Measurements from ENCODE around the gene PDS5A.

Gene PDS5A

GRCh38 chr4:39977489-39978377 lies at the start of gene PDS5A (continued):
- TF ChIP-seq ZXDB (tag by site-specific recombination; IDR thresholded peaks at IDR 0.05), result peak; percentile 59; the same call in 1 of the 2 replicates
- TF ChIP-seq HOXD13 (CRISPR knock-in tag; IDR thresholded peaks at IDR 0.05; ENCODE audit: borderline replicate concordance), result no peak
- no peak for TF ChIP-seq ZNF19 (tag by site-specific recombination; IDR thresholded peaks at IDR 0.05; ENCODE audit: low read depth)
- TF ChIP-seq YY1 (tag by site-specific recombination; IDR thresholded peaks at IDR 0.05), result 0 out of 2 replicates have a peak, but pooled peaks have one; percentile 27
- 0 out of 2 replicates have a peak, but pooled peaks have one; percentile 1 for TF ChIP-seq ZNF654 (tag by site-specific recombination; IDR thresholded peaks at IDR 0.05; ENCODE audit: low read depth)
- no peak for TF ChIP-seq ELK4 (IDR thresholded peaks at IDR 0.05; ENCODE audit: borderline replicate concordance, low read depth, low read length)
- TF ChIP-seq ZNF302 (tag by site-specific recombination; IDR thresholded peaks at IDR 0.05; ENCODE audit: low read depth), result no peak
- TF ChIP-seq ZNF37A (tag by site-specific recombination; IDR thresholded peaks at IDR 0.05), result no peak
- TF ChIP-seq ZFP41 (tag by site-specific recombination; IDR thresholded peaks at IDR 0.05; ENCODE audit: borderline replicate concordance), result no peak
- no peak for TF ChIP-seq HOXA7 (CRISPR knock-in tag; IDR thresholded peaks at IDR 0.05; ENCODE audit: borderline replicate concordance)
- no peak for TF ChIP-seq ZNF114 (tag by site-specific recombination; IDR thresholded peaks at IDR 0.05)
- TF ChIP-seq ZNF501 (tag by site-specific recombination; IDR thresholded peaks at IDR 0.05), result 0 out of 2 replicates have a peak, but pooled peaks have one; percentile 52
- no peak for TF ChIP-seq ZNF530 (tag by site-specific recombination; IDR thresholded peaks at IDR 0.05; ENCODE audit: low read depth)
- TF ChIP-seq ZNF473 (tag by site-specific recombination; IDR thresholded peaks at IDR 0.05), result no peak
- no peak for TF ChIP-seq ZNF157 (tag by site-specific recombination; IDR thresholded peaks at IDR 0.05)
- TF ChIP-seq GLI4 (tag by site-specific recombination; IDR thresholded peaks at IDR 0.05), result no peak
- TF ChIP-seq ZNF341 (tag by site-specific recombination; IDR thresholded peaks at IDR 0.05; ENCODE audit: low read depth), result no peak
- no peak for TF ChIP-seq ZNF664 (tag by site-specific recombination; IDR thresholded peaks at IDR 0.05)
- peak; percentile 44; the same call in 1 of the 2 replicates for TF ChIP-seq BCL11A (tag by site-specific recombination; IDR thresholded peaks at IDR 0.05; ENCODE audit: low read depth)
- TF ChIP-seq ZNF596 (tag by site-specific recombination; IDR thresholded peaks at IDR 0.05), result no peak
- TF ChIP-seq ZSCAN30 (tag by site-specific recombination; IDR thresholded peaks at IDR 0.05), result peak; percentile 71
- TF ChIP-seq ZFHX2 (tag by site-specific recombination; conservative IDR thresholded peaks at IDR 0.05), result 0 out of 2 replicates have a peak, but pooled peaks have one; percentile 20
- no peak for TF ChIP-seq ZNF354C (tag by site-specific recombination; IDR thresholded peaks at IDR 0.05; ENCODE audit: borderline replicate concordance, low read depth)
- no peak for TF ChIP-seq ZNF211 (tag by site-specific recombination; IDR thresholded peaks at IDR 0.05; ENCODE audit: low read depth)
- TF ChIP-seq, protein P1, sequence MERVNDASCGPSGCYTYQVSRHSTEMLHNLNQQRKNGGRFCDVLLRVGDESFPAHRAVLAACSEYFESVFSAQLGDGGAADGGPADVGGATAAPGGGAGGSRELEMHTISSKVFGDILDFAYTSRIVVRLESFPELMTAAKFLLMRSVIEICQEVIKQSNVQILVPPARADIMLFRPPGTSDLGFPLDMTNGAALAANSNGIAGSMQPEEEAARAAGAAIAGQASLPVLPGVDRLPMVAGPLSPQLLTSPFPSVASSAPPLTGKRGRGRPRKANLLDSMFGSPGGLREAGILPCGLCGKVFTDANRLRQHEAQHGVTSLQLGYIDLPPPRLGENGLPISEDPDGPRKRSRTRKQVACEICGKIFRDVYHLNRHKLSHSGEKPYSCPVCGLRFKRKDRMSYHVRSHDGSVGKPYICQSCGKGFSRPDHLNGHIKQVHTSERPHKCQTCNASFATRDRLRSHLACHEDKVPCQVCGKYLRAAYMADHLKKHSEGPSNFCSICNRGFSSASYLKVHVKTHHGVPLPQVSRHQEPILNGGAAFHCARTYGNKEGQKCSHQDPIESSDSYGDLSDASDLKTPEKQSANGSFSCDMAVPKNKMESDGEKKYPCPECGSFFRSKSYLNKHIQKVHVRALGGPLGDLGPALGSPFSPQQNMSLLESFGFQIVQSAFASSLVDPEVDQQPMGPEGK (tag by site-specific recombination; IDR thresholded peaks at IDR 0.05), result peak; percentile 58; the same call in 1 of the 2 replicates
- TF ChIP-seq, protein P2, sequence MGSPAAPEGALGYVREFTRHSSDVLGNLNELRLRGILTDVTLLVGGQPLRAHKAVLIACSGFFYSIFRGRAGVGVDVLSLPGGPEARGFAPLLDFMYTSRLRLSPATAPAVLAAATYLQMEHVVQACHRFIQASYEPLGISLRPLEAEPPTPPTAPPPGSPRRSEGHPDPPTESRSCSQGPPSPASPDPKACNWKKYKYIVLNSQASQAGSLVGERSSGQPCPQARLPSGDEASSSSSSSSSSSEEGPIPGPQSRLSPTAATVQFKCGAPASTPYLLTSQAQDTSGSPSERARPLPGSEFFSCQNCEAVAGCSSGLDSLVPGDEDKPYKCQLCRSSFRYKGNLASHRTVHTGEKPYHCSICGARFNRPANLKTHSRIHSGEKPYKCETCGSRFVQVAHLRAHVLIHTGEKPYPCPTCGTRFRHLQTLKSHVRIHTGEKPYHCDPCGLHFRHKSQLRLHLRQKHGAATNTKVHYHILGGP (tag by site-specific recombination; IDR thresholded peaks at IDR 0.05), result no peak
- TF ChIP-seq ZNF48 (tag by site-specific recombination; IDR thresholded peaks at IDR 0.05), result no peak
- no peak for TF ChIP-seq ZNF621 (tag by site-specific recombination; IDR thresholded peaks at IDR 0.05)
- no peak for TF ChIP-seq ZNF10 (tag by site-specific recombination; IDR thresholded peaks at IDR 0.05)
- no peak for TF ChIP-seq ZNF266 (tag by site-specific recombination; IDR thresholded peaks at IDR 0.05; ENCODE audit: low read depth)
- TF ChIP-seq ZNF280C (tag by site-specific recombination; IDR thresholded peaks at IDR 0.05), result no peak
- TF ChIP-seq ZNF677 (tag by site-specific recombination; IDR thresholded peaks at IDR 0.05), result no peak
